HG03439 (cell line): ENCODE measurements around the gene KNL1.

Experiments
- ATAC-seq: cut with Tn5 transposase; IDR thresholded peaks from one replicate; pipeline ENCODE4 v1.9.1; 2021; ENCODE audit warnings: mild to moderate bottlenecking, moderate library complexity; ENCODE audit not compliant: unreplicated experiment

Gene KNL1

DNA sequence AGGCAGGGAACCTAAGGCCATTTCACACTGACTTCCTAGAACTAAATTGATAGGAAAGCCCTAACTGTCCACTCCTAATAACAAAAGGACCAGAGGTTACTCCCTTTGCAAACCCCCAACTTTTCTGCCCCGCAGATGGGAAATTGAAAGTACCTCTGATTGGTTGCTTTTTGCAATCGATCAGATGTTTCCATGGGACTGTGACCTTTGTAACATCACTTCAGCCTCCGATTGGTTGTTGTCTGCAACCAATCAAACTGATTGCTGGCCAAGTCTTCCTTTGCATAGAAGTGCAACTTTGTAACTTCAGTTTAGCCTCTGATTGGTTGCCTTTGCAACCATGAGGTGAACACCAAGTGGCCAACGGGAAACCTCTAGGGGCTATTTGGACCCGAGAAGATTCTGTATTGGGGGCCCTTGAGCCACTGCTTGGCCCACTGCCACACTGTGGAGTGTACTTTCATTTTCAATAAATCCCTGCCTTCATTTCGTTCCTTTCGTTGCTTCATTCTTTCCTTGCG, 11.3 kb upstream of the KNL1 start:
- ATAC-seq = no peak

DNA sequence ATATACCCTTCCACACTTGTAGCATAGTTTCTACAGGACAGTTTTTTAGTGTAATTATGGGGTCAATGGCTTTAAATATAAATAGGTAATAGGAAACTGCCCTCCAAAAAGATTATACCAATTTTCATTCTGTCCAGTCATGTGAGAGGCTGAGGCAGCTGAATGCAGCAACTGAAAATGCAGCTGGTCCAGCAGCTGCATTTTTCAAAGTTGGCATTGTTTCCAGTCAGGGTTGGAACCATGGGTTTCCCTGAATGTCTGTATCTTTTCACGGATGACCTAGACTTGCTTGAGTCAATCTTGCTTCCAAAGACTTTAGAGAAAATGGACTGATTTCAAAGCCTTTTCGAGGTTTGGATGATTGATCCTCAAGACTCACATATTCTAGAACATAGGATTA, 9.9 kb upstream of the KNL1 start:
- ATAC-seq = no peak

GRCh38 chr15:40590667-40591050, 3.4 kb upstream of the KNL1 start:
- no peak for ATAC-seq

- ATAC-seq = no peak
These were observed 2.7 kb upstream of the KNL1 start for GRCh38 chr15:40591389-40591788.

DNA sequence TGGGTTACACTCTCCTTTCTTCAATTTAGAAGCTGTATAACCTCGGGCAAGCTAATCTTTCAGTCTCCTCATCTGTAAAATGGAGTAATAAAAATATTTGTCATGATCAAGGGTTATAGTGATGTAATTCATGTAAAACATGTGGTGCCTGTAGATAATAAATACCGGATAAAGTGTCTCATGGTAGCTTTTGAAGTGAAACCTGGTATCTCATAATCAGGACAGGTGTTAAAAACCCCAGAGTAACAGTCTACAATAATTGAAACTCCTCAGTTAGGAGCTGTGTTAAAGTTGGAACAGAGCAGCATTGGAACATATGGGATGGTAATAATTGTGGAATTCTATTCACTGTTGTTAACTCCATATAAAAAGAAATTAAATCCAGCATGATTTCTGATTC, 884 bp upstream of the KNL1 start:
- ATAC-seq = no peak

GRCh38 chr15:40594429-40594836, 384 bp downstream of the KNL1 start:
- peak; percentile 39 for ATAC-seq

DNA sequence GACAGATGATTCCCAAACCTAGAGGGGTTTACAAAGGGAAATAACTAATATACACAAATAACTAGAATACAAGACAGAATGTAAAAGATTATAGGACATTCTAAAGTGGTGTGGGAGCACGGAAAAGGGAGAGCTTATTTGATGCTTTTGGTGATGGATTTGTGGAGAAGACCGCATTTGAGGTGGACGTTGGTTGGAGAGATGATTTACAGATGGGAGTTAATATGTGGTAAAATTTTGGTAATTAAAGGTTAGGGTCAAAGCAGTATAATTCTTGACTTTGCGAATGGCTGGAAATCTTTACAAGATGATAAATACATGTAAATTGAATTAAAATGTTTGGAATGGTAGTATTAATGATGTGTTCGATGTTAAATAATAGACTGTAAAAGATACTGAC, 1.2 kb downstream of the KNL1 start:
- ATAC-seq = no peak

- no peak for ATAC-seq
These were observed 1.7 kb downstream of the KNL1 start for GRCh38 chr15:40595773-40596172.

GRCh38 chr15:40597024-40597423, 3.0 kb downstream of the KNL1 start:
- ATAC-seq = no peak

GRCh38 chr15:40598126-40598525, 4.1 kb downstream of the KNL1 start:
- ATAC-seq = no peak

DNA sequence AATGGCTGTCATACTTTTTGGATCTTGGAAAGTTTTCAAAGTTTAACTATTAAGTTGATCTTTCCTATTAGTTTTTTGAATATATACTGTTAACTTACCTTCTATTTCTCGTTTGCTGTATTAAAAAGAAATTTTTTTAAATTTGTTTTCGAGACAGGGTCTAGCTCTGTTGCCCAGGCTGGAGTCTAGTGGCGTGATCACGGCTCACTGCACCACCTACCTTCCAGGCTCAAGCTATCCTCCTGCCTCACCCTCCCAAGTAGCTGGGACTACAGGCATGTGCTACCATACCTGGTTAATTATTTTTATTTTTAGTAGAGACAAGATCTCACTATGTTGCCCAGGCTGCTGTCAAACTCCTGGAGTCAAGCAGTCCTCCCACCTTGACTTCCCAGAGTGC, 4.6 kb downstream of the KNL1 start:
- no peak for ATAC-seq

DNA sequence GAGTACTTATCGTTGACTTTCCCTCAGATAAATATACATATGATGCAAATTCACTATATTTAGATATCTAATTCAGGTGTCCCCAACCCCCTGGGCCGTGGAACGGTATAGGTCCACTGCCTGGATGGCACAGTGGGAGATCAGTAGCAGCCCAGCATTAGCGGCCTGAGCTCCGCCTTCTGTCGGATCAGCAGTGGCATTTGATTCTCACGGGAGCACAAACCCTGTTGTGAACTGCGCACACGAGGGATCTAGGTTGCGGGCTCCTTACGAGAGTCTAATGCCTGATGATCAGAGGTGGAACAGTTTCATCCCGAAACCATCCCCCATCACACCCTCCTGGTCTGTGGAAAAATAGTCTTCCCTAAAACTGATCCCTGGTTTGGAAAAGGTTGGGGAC, 6.9 kb downstream of the KNL1 start:
- ATAC-seq = no peak

- ATAC-seq = no peak
These were observed 9.9 kb downstream of the KNL1 start for GRCh38 chr15:40603935-40604334.

DNA sequence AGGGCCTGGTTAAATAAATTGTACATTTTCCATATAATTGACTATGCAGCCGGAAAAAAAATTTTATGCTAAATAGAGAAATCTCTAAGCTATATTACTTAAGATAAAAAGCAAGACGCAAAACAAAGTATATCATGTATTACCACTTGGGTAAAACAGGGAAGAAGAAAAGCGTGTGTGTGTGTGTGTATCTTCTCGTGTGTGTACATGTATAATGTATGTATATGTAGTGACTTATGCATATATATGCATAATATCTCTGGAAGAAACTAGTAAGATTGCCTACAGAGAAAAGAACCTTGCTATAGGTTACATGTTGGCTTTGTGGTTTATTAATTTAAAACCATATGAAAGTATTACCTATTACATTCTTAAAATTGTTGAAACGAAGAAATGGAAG, 19.0 kb downstream of the KNL1 start:
- no peak for ATAC-seq

DNA sequence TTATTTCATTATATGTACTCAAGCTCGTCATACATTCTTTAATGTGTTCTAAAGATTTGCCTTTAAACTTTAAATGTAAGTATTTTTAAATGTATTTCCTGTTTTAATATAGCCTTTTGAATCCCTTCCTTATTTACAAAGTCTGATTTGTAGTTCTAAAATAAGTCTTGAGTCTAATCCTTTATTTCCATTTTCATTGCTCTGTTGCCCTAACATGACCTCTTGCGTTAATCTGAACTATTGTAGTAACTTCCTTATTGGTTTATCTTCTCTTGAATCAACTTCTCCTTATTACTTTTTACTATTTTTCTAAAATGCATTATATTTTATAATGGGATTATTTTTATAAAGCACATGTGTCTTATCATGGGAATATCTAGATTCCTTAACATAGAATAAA, 24.0 kb downstream of the KNL1 start:
- no peak for ATAC-seq

DNA sequence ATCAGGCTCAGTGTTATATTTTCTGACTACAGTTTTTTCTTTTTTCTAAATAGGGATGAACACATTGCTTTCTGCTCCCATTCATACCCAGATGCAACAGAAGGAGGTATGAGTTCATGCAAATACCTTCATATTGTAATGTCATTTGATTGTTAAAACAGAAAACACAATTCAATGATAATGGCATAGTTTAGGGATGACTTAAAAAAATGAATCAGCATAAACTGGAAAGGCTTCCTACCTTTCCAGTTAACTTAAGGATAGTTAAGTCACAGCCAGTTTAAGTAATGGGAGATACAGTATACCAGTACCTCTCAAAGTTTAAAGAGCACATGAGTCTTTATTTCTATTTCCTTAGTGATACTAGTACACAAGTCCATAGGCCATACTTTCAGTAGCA, 24.9 kb downstream of the KNL1 start:
- ATAC-seq = no peak

DNA sequence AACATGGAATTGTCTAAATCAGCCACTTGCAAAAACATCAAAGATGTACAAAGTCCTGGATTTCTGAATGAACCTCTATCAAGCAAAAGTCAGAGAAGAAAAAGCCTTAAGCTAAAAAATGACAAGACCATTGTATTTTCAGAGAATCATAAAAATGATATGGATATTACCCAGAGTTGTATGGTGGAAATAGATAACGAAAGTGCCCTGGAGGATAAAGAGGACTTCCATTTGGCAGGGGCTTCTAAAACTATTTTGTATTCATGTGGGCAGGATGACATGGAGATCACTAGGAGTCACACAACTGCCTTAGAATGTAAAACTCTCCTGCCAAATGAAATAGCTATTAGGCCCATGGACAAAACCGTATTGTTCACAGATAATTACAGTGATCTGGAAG, 29.3 kb downstream of the KNL1 start:
- ATAC-seq = no peak

GRCh38 chr15:40630313-40630712, 36.3 kb downstream of the KNL1 start:
- ATAC-seq = no peak

DNA sequence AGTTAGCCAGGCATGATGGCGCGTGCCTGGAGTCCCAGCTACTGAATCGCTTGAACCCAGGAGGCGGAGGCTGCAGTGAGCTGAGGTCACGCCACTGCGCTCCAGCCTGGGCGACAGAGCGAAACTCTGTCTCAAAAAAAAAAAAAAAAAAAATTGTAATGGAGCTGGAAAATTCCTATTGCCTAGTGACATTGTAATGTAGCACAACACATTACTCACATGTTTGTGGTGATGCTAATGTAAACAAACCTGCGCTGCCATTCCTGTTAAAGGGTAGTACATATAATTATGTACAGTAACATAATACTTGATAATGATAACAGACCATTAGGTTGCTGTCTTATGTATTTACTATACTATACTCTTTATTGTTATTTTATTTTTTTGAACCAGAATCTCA, 39.1 kb downstream of the KNL1 start:
- no peak for ATAC-seq

DNA sequence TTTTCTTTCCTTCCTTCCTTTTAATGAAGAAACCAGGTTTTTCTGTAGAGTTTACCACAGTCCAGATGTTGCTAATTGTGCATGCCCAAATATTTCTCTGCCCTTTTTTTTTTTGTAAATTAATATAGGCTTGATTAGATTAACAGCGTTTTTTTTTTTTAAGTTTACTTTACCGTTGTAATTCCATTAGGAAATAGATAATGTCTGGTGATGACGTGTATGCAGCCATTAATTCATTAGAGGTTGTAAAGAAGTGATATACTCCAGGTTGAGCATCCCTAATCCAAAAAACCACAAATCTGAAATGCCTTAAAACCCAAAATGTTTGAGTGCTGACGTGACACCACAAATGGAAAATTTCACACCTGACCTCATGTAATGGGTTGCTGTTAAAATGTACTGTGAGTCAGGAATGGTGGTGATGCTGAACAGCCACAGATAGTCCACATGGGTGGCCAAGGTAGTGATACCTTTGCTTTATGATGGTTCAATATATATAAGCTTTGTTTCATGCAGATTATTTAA, 43.2 kb downstream of the KNL1 start:
- ATAC-seq = no peak

DNA sequence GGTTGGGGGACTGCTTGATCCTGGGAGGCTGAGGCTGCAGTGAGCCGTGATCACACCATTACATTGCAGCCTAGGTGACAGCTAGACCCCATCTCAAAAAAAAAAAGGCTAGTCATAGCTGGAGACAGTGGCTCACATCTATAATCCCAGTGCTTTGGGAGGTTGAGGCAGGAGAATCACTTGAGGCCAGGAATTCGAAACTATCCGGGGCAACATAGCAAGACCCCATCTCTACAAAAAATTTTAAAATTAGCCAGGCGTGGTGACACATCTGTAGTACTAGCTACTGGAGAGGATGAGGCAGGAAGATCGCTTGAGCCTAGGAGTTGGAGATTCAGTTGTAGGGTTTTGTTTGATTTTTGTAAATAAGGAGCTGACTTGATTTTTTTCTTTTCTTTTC, 45.6 kb downstream of the KNL1 start:
- ATAC-seq = no peak

DNA sequence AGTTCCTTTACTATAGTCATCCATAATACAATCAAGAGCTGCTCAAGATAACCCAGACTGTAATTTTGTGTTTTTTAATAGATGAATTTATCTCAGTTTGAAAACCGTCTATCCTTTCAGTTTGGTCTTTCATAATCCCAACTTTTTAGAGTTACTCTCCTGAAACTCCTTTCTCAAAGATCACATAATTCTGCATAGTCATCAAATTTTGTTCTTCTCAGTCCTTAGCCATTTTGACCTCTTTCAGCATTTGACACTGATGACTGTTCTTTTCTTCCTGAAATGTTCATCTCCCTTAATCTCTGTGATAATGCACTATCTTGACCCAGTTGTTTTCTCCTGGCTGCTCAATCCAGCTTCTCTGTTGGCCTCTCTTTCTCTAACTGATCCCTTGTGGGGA, 53.5 kb downstream of the KNL1 start:
- ATAC-seq = no peak

GRCh38 chr15:40650479-40650878, 56.4 kb downstream of the KNL1 start:
- no peak for ATAC-seq

DNA sequence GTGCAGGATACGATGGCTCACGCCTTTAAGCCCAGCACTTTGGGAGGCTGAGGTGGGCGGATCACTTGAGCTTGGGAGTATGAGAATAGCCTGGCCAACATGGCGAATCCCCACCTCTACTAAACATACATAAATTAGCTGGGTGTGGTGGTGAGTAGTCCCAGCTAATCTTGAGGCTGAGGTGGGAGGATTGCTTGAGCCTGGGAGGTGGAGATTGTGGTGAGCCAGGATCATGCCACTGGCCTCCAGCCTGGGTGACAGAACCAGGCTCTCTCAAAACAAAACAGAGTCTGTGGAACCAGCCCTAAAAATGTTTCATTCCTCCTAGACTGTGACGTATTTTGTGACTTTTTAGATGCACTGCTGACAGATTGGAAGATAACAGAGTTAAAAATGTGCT, 66.6 kb downstream of the KNL1 start:
- no peak for ATAC-seq
